Upper lobe of right lung (tissue), 1 donor: ENCODE results near the gene RNF31. TPM values are rescaled to one million over a fixed set of nuclear protein-coding genes. Genes with fewer than 3 reads are reported as not detected.

Experiments
- ATAC-seq: fragments of 200-7000 bp; cut with Tn5 transposase; one replicate; pipeline ENCODE4 v1.9.1; 2020; ENCODE audit warnings: mild to moderate bottlenecking, moderate library complexity
- DNase-seq: peaks from one replicate; pipeline ENCODE4 v3.0.0-alpha.2; 2020
- H3K27ac ChIP-seq: fragments of 200-600 bp; one replicate; pipeline ENCODE4 v1.8.0; 2022
- H3K27me3 ChIP-seq: fragments of 200-600 bp; one replicate; pipeline ENCODE4 v1.8.0; 2022; ENCODE audit warnings: mild to moderate bottlenecking
- H3K36me3 ChIP-seq: fragments of 200-600 bp; one replicate; pipeline ENCODE4 v1.8.0; 2022
- H3K4me1 ChIP-seq: fragments of 200-600 bp; one replicate; pipeline ENCODE4 v1.8.0; 2022
- H3K4me3 ChIP-seq: fragments of 200-600 bp; one replicate; pipeline ENCODE4 v1.8.0; 2022; ENCODE audit warnings: mild to moderate bottlenecking
- H3K9me3 ChIP-seq: fragments of 200-600 bp; one replicate; pipeline ENCODE4 v1.8.0; 2022
- intact Hi-C: fragments of 100-400 bp; cut with DNase I; formaldehyde crosslinking; loops from one replicate; pipeline ENCODE4 v1.11.0; 2022
- total RNA-seq: library from RNA; stranded (reverse); fragmentation: NEBNext Ultra II Directional; extraction: Animal tissue kit (Norgen Biotek cat#: 25700); gene quantifications from one replicate; pipeline ENCODE4 v1.2.1, GENCODE V29; 2021
- TF ChIP-seq, protein P1 (sequence below): fragments of 200-600 bp; IDR thresholded peaks from one replicate; pipeline ENCODE4 v1.8.0; 2022; ENCODE audit warnings: antibody characterized with exemption
- donor health status: DM: no; HTN: yes; CAD: no; lungs with severe emphysema.

The RNF31 gene
- total RNA-seq, 1 donor from 2014 or later = 52.3 TPM

DNA sequence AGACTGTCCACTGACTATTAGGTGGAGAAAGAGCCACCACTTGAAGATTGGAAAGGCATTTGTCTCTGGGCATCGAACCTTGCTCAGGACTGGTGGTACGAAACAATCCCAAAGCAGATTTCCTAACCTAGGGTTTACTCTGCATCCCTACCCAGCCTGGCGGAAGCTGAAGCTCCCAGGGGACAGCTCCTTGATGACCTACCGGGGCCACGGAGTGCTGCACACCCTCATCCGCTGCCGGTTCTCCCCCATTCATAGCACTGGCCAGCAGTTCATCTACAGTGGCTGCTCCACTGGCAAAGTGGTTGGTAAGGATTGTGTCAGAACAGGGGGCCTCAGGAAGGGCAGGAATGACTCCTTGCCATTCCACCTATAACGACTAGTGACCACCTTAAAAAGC is 26.1 kb upstream of the RNF31 start:
- H3K36me3 ChIP-seq = peaks cover 79% of the 10 kb centered on the region
- H3K4me1 ChIP-seq = peaks cover 6% of the 10 kb centered on the region
- DNase-seq (no peak), ATAC-seq (no peak)
- H3K4me3 ChIP-seq = no peak overlapping the region
- no peak overlapping the region for H3K27ac ChIP-seq
- intact Hi-C loops = no loop called here
- TF ChIP-seq, protein P1, sequence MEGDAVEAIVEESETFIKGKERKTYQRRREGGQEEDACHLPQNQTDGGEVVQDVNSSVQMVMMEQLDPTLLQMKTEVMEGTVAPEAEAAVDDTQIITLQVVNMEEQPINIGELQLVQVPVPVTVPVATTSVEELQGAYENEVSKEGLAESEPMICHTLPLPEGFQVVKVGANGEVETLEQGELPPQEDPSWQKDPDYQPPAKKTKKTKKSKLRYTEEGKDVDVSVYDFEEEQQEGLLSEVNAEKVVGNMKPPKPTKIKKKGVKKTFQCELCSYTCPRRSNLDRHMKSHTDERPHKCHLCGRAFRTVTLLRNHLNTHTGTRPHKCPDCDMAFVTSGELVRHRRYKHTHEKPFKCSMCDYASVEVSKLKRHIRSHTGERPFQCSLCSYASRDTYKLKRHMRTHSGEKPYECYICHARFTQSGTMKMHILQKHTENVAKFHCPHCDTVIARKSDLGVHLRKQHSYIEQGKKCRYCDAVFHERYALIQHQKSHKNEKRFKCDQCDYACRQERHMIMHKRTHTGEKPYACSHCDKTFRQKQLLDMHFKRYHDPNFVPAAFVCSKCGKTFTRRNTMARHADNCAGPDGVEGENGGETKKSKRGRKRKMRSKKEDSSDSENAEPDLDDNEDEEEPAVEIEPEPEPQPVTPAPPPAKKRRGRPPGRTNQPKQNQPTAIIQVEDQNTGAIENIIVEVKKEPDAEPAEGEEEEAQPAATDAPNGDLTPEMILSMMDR = no peak
- H3K9me3 ChIP-seq = no peaks in the 10 kb centered on the region
- H3K27me3 ChIP-seq = no peaks in the 10 kb centered on the region

DNA sequence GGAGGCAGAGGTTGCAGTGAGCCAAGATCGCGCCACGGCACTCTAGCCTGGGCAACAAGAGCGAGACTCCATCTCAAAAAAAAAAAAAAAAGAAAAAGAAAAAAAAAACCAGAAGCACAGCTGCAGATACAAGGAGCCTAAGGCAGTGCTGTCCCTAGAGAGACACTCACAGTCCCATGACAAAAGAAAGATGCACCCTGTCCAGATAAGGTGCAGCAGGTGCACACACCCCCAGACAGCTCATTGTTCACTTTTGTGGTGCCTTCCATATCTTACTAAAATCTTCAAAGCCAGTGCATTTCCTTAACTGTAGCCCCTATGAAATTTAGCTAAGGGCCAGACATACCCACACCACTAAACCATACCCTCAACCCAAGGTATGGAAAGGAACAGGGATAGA is 24.9 kb upstream of the RNF31 start:
- intact Hi-C loops = no loop called here
- ATAC-seq = no peak
- DNase-seq = no peak
- no peak overlapping the region for H3K27ac ChIP-seq
- no peaks in the 10 kb centered on the region for H3K27me3 ChIP-seq
- no peaks in the 10 kb centered on the region for H3K4me1 ChIP-seq
- no peak overlapping the region for H3K4me3 ChIP-seq
- TF ChIP-seq, protein P1 = no peak
- H3K9me3 ChIP-seq = no peaks in the 10 kb centered on the region
- peaks cover 70% of the 10 kb centered on the region for H3K36me3 ChIP-seq

DNA sequence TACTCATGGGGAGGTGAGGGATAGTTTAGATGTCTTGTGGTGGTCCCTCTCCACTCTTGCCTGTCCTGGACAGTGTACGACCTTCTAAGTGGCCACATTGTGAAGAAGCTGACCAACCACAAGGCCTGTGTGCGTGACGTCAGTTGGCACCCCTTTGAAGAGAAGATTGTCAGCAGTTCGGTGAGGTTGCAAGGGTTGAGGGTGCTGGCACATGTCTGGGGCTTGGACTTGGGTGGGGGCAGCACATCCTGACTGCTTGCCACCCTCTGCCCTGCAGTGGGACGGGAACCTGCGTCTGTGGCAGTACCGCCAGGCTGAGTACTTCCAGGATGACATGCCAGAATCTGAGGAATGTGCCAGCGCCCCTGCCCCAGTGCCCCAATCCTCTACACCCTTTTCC is 24.4 kb upstream of the RNF31 start:
- TF ChIP-seq, protein P1 = no peak
- intact Hi-C loops = no loop called here
- H3K9me3 ChIP-seq = no peaks in the 10 kb centered on the region
- ATAC-seq = peak; percentile 7
- H3K27me3 ChIP-seq = no peaks in the 10 kb centered on the region
- H3K4me1 ChIP-seq = no peaks in the 10 kb centered on the region
- peaks cover 65% of the 10 kb centered on the region for H3K36me3 ChIP-seq
- no peak for DNase-seq
- H3K27ac ChIP-seq = no peak overlapping the region
- no peak overlapping the region for H3K4me3 ChIP-seq

DNA sequence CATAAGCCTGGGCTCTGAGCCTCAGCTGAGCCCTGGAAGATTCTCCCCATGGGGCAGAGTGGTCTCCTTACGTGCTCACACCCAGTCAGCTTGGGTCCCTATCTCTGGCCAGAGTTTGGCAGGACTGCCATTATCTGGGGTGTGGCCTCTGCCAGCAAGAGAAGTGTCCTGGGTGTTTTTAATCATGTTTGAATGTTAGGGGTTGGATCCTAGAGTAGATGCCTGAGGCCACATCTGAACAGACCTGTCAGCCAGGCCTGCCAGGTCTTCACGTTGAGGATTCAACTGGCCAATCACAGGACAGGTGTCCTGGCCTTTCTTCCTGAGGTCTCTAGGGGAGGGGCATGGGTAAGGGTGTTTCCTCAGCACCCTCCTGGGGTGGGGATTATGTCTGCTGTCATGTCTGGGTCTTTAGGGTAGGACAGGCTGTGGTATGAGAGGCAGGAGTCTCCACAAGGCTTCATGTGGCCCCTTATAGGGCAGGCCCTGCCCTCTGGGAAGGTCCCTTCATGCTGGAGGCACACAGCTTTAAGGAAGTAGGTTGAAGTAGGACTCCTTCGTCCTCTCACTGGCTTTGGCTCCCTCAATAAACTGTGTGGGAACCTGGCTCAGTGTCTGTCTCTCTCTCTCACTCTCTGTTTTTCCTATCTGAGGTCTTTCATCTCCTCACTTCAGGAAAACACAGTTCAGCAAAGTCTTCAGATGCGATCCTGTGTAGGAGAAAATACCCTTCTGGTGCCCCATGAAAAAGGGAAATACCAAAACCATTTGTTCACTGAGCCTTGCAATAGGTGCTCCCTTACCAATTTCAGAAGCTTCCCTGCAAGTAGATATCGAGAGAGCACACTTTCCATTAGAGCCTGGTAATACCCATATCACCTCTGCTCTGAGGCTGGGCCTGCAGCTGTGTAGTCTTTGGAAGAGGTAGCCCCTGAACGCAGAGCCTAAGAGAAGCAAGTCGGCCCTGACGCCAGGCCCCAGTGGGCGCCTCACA is 23.6 kb upstream of the RNF31 start:
- peaks cover 57% of the 10 kb centered on the region for H3K36me3 ChIP-seq
- ATAC-seq (peak; percentile 32), DNase-seq (no peak)
- TF ChIP-seq, protein P1 = no peak
- no peaks in the 10 kb centered on the region for H3K9me3 ChIP-seq
- intact Hi-C loops = no loop called here
- H3K27ac ChIP-seq = no peak overlapping the region
- H3K4me3 ChIP-seq = no peak overlapping the region
- no peaks in the 10 kb centered on the region for H3K4me1 ChIP-seq
- H3K27me3 ChIP-seq = no peaks in the 10 kb centered on the region

DNA sequence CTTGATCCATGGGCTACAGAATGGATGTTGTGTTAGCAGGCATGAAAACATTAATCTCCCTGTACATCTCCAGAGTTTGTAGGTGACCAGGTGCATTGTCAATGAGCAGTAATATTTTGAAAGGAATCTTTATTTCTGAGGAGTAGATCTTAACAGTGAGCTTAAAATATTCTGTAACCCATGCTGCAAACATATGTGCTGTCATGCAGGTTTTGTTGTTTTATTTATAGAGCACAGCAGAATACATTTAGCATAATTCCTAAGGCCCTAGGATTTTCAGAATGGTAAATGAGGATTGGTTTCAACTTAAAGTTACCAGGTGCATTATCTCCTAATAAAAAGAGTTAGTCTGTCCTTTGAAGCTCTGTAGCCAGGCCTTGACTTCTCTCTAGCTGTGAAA is 20.4 kb upstream of the RNF31 start:
- TF ChIP-seq, protein P1 = no peak
- DNase-seq = no peak
- no peak overlapping the region for H3K27ac ChIP-seq
- intact Hi-C loops = no loop called here
- peaks cover 24% of the 10 kb centered on the region for H3K36me3 ChIP-seq
- no peaks in the 10 kb centered on the region for H3K27me3 ChIP-seq
- H3K4me3 ChIP-seq = no peak overlapping the region
- H3K9me3 ChIP-seq = no peaks in the 10 kb centered on the region
- peaks cover 6% of the 10 kb centered on the region for H3K4me1 ChIP-seq
- no peak for ATAC-seq
